Measurements from ENCODE around the gene OTULINL. TPM values are rescaled to one million over a fixed set of nuclear protein-coding genes. Genes with fewer than 3 reads are reported as not detected.
A peak's percentile ranks its signal among the peaks of the same experiment; 100 is the strongest.

OTULINL gene
- 2.6 and 4.1 TPM in 2 replicates for polyA plus RNA-seq (2011; rRNA removed)
- 2.2 and 2.5 TPM in 2 replicates for polyA minus RNA-seq (2011; rRNA and poly(A)+ RNA removed)

- no peaks in the 10 kb centered on the region for H3K36me3 ChIP-seq (ENCODE audit: control insufficient read depth, insufficient read depth, low read length)
- POLR2A ChIA-PET = no interaction called here
- no peak for TF ChIP-seq CTCF (IDR thresholded peaks at IDR 0.05; ENCODE audit: insufficient read depth, low read depth, low read length)
- H3K4me3 ChIP-seq (ENCODE audit: low read depth, low read length) = peak within 1 kb of the TSS; percentile 55
- H3K27me3 ChIP-seq (ENCODE audit: control insufficient read depth, insufficient read depth, low read length) = peaks cover 36% of the 10 kb centered on the region
- DNase-seq (ENCODE audit: low read depth) = no peak
- CTCF ChIA-PET = interaction anchor here (0.7 kb wide), 1 partner anchor 32 kb away, joined by 4 read pairs; no protein-coding TSS in a partner anchor
Measured at GRCh38 chr5:14581106-14581890, at the start of gene OTULINL. TSS of gene OTULINL (plus strand) at chr5:14581792. CDS start at chr5:14581895, 103 bp downstream.

- Histone ChIP-seq H3K27me3 (ENCODE audit: control insufficient read depth, insufficient read depth, low read length) (peaks cover 5% of the 10 kb centered on the region), H3K36me3 (ENCODE audit: control insufficient read depth, insufficient read depth, low read length) (no peaks in the 10 kb centered on the region), H3K4me3 (ENCODE audit: low read depth, low read length) (no peak overlapping the region)
- CTCF ChIA-PET = interaction anchor here (1.0 kb wide), 2 partner anchors 8 to 12 kb away, joined by 3 to 4 read pairs; no protein-coding TSS in a partner anchor
- no peak for DNase-seq (ENCODE audit: low read depth)
- POLR2A ChIA-PET = no interaction called here
- TF ChIP-seq CTCF (IDR thresholded peaks at IDR 0.05; ENCODE audit: insufficient read depth, low read depth, low read length) = no peak
Measured at GRCh38 chr5:14532180-14532579, 49.4 kb upstream of the OTULINL start.

GRCh38 chr5:14534773-14535172 lies 46.8 kb upstream of the OTULINL start:
- TF ChIP-seq CTCF (IDR thresholded peaks at IDR 0.05; ENCODE audit: insufficient read depth, low read depth, low read length) = no peak
- CTCF ChIA-PET = no interaction called here
- peaks cover 5% of the 10 kb centered on the region for H3K27me3 ChIP-seq (ENCODE audit: control insufficient read depth, insufficient read depth, low read length)
- no peak for DNase-seq (ENCODE audit: low read depth)
- H3K36me3 ChIP-seq (ENCODE audit: control insufficient read depth, insufficient read depth, low read length) = no peaks in the 10 kb centered on the region
- POLR2A ChIA-PET = no interaction called here
- H3K4me3 ChIP-seq (ENCODE audit: low read depth, low read length) = no peak overlapping the region

- TF ChIP-seq CTCF (IDR thresholded peaks at IDR 0.05; ENCODE audit: insufficient read depth, low read depth, low read length) = no peak
- no peak overlapping the region for H3K4me3 ChIP-seq (ENCODE audit: low read depth, low read length)
- ChIA-PET POLR2A (no interaction called here), CTCF (no interaction called here)
- no peak for DNase-seq (ENCODE audit: low read depth)
- no peaks in the 10 kb centered on the region for H3K36me3 ChIP-seq (ENCODE audit: control insufficient read depth, insufficient read depth, low read length)
- H3K27me3 ChIP-seq (ENCODE audit: control insufficient read depth, insufficient read depth, low read length) = peaks cover 14% of the 10 kb centered on the region
Measured at GRCh38 chr5:14545308-14545707, 36.3 kb upstream of the OTULINL start.

GRCh38 chr5:14545862-14546261 lies 35.7 kb upstream of the OTULINL start:
- Histone ChIP-seq H3K36me3 (ENCODE audit: control insufficient read depth, insufficient read depth, low read length) (no peaks in the 10 kb centered on the region), H3K27me3 (ENCODE audit: control insufficient read depth, insufficient read depth, low read length) (peaks cover 17% of the 10 kb centered on the region), H3K4me3 (ENCODE audit: low read depth, low read length) (no peak overlapping the region)
- DNase-seq (ENCODE audit: low read depth) = no peak
- TF ChIP-seq CTCF (IDR thresholded peaks at IDR 0.05; ENCODE audit: insufficient read depth, low read depth, low read length) = no peak
- CTCF ChIA-PET = no interaction called here
- POLR2A ChIA-PET = no interaction called here

Measured in BJ (cell line).